NB4 (cell line): Measurements from ENCODE around the gene MPDZ.

Source experiments
- MAX ChIP-seq: IDR thresholded peaks from 2 replicates; pipeline ENCODE4 v1.6.1; 2011; ENCODE audit warnings: low read depth, low read length
- MYC ChIP-seq: IDR thresholded peaks from 2 replicates; pipeline ENCODE4 v1.6.1; 2011; ENCODE audit warnings: low read depth, low read length
- POLR2A ChIP-seq: IDR thresholded peaks from 2 replicates; pipeline ENCODE4 v1.6.1; 2011; ENCODE audit warnings: mild to moderate bottlenecking; ENCODE audit not compliant: insufficient read length; ENCODE audit errors: extremely low read depth
- TF ChIP-seq, protein P1 (sequence below): IDR thresholded peaks from one replicate; pipeline ENCODE4 v1.5.1; 2012; ENCODE audit warnings: low read depth, low read length

DNA sequence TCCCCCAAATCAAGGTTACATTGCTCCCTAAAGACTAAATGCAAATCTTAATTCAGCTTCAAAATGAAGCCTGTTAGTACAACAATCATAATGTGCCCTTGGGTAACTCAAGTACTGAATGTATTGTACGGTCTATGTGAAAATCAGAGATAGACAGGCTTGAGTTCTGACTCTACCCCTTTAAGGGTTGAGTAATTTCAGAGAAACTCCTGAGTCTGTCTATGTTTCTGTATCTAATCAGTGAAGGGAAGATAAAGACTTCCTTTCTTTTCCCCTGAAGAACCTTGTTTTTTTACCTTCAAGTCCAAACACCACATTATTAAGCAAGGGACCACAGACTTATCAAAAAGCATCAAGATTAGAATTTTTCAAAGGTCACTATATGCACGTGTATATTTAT is 108.2 kb downstream of the MPDZ start:
- TF ChIP-seq MAX = no peak
- TF ChIP-seq, protein P1, sequence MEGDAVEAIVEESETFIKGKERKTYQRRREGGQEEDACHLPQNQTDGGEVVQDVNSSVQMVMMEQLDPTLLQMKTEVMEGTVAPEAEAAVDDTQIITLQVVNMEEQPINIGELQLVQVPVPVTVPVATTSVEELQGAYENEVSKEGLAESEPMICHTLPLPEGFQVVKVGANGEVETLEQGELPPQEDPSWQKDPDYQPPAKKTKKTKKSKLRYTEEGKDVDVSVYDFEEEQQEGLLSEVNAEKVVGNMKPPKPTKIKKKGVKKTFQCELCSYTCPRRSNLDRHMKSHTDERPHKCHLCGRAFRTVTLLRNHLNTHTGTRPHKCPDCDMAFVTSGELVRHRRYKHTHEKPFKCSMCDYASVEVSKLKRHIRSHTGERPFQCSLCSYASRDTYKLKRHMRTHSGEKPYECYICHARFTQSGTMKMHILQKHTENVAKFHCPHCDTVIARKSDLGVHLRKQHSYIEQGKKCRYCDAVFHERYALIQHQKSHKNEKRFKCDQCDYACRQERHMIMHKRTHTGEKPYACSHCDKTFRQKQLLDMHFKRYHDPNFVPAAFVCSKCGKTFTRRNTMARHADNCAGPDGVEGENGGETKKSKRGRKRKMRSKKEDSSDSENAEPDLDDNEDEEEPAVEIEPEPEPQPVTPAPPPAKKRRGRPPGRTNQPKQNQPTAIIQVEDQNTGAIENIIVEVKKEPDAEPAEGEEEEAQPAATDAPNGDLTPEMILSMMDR = no peak
- no peak for TF ChIP-seq POLR2A
- no peak for TF ChIP-seq MYC
